Stimulated activated naive CD4-positive, alpha-beta T cell treated with Interleukin-2 at 50 U/mL for 16 hours (primary cell): Measurements from ENCODE around the gene TAX1BP3.

Experiments
- DNase-seq: peaks from one replicate; lab custom pipeline; 2025; lab: John Stamatoyannopoulos, UW

Gene TAX1BP3

DNA sequence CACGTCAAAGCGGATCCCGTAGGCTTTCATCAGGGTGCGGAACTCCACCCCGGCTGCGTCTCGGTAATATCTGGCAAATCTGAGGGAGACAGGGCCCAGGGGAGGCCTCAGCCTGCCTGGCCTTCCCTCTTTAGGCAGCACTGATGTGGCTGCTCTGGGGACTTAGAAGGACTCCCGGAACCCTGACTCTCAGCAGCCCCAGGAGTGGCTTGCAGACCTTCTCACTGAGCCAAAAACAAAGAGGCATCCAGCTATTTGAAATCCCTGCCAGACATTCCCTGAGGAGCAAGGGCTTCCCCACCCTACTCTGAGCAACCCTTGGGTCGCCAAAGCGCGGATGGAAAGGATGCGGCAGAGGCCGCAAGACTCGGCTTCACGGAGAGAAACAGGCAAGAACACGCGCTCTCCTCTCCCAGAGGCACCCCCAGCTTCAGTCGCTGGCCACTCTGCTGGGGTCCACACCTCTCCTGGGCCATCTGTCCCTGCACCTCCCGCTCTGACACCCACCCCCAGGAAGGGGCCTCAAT is 19.7 kb upstream of the TAX1BP3 start:
- no peak for DNase-seq

DNA sequence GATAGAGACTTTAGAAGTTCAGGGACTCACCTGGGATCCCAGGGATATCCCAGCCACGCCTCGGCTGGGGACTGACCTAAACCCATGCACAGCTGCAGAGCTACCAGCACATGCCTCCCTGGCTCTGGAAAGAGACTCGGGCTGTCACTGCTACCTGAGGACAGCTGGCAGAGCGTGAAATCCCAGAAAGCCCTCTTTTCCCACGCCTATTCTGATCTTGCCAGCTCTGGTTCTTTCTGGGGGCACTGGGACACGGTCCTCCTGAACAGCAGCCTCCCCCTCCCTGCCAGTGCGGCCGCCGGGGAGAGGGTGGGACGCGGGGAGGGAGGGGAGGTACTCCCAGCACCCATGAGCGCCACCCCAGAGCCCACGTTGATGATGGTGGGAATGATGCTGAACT is 16.8 kb upstream of the TAX1BP3 start:
- DNase-seq, result no peak

DNA sequence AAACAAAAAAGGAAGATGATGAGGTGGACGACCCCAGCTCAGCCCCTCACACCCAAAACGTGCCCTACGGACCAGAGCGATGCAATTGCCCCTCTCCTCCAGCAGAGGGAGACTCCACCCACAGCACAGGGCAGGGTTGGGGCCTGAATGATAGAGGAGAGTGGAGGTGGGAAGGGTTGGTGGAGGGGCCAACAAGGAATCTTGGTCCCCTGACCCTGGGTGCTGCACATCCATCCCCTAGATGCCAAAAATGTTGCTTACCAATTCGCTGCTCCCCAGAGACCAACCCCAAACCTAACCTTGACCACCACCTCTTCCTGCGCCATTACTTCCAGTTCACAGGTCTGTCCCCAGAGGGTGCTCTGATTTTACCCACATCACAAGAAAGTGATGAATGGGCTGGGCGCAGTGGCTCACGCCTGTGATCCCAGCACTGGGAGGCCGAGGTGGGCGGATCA is 14.7 kb upstream of the TAX1BP3 start:
- peak; percentile 25 for DNase-seq

DNA sequence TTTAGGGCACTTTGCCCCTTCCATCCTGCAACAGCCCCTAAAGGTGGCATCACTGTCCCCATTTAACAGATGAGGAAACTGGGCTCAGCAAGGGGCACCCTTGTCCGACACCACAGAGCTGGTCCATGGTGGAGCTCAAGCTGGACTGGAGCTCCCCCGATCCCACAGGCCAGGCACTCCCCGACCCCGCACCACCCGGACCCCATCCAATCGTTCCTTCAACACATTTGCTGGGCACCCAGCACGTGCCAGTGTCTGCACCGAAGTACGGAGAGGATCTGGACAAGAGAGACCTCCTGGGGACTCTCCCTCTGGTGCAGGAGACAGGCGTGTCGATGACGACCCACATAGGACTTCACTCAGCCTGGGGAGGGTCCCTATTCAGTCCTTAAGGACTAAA is 13.7 kb upstream of the TAX1BP3 start:
- DNase-seq, result no peak

DNA sequence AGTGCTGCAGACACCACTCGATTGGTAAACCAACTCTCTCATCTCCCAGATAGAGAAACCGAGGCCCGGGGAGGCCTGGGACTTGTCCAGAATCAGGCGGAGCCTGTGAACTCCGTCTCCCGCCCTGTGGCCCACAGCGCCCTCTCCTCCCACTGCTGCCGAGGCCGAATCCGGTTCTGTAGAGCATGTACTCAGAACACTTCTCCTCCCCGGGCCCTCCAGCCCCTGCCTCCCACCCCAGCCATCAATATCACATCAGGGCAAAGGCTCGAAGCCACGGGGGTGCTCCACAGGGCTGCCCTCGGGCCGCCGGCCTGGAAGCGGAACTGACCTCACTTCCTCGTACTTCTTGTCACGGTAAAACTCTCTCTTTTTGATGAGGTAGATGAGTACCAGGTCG is 13.2 kb upstream of the TAX1BP3 start:
- DNase-seq, result no peak

DNA sequence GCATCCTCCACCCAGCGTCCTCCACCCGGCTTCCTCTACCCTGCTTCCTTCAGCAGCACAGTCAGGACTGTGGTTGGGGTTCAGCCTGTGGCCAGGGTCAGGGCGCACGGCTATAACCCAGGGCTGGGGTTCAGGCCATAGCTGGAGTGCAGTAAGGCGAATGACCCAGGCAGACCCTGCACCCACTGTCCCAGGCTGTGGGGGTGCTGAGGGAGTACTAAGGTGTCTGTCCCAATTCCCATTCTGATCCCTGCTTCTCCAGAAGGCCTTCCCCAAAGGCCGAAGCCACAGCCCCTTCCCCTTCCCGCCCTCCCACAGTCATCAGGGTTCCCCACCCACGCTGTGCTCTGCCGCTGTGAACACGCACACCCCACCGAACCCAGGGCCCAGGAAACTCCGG is 12.7 kb upstream of the TAX1BP3 start:
- DNase-seq, result no peak

DNA sequence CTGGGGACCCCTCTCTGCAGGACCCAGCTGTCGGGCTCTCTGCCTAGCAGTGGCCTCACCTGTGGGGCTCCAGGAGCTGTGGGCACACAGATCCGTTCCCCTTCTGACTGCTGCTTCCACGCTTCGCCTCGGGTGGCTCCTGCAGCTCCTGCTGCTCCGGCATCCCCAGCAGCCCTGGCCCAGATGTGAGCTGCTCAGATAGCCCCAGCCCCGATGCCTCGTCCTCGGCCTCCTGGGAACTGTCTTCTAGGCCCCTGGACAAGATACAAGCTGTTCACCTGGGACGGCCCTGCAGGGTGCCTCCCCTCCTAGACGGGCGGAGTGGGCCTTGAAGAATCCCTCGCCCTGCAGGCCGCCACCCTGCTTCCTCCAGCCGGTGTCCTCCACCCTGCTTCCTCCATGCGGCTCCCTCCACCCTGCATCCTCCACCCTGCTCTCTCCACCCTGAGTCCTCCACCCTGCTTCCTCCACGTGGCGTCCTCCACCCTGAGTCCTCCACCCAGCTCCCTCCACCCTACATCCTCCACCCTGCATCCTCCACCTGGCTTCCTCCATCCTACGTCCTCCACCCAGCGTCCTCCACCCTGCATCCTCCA is 11.3 kb upstream of the TAX1BP3 start:
- DNase-seq, result no peak

DNA sequence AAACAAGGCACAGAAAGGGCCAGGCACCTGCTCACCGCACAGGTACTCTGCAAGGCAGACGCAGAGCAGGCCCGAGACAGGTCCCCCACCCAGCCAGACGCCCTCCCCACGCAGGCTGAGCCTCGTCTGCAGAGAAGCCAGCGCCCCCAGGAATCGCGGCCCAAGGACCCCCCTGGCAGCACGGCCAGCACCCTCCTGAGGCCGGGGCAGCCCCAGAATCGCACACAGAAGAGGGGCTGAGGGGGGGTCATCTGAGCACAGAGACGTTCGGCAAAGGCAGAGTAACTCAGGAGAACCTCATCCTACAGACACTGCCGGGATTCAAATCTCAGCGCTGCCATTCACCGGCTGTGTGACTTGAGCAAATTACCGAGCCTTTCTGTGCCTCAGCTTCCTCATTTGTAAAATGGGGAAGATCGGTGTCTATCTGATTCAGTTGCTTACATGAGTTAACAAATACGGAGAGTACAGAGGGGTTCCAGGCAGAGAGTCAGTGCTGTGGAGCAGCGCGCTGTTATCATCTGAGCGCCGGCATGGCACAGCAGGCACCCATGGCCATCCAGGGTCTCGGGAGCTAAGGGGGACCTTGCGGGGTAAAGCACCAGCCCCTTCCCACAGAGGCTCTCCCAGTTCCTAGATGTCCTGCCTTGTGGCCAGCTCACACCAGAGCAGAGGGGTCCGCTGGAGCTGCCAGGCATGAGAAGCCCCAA is 10.6 kb upstream of the TAX1BP3 start:
- DNase-seq, result no peak

DNA sequence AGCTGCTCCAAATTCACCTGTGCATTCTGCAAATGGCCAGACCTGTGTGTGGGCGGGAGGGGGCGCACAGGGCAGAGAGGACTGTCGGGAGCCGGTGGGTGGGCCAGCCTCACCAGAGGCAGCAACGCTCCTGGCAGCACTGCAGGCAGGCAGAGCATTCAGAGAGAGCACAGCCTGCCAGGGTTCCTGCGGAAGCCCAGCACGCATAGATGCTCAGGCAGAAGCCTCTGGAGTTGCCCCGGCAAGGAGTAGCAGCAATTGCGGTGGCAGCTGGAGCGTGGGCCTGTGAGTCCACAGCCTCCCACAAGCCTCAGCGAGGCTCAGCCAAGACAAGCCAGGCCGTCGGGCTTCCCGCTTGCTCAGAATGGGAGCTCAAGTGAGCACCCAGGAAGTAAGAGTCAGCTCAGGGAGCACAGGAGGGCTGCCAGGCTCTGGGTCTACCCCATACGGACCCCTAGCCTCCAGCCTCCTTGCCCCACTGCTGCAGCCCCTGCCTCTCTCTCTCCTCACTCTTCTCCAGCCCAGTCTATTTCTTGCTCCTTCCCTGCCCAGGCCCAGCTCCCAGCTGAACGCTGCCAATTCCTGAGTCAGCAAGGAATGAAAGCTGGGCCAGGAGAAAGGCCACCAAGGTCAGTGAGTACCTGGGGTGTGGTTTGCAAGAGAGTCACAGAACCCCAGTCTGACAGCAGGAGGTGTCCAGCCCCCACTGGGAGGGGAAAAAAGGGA is 9.9 kb upstream of the TAX1BP3 start:
- no peak for DNase-seq

DNA sequence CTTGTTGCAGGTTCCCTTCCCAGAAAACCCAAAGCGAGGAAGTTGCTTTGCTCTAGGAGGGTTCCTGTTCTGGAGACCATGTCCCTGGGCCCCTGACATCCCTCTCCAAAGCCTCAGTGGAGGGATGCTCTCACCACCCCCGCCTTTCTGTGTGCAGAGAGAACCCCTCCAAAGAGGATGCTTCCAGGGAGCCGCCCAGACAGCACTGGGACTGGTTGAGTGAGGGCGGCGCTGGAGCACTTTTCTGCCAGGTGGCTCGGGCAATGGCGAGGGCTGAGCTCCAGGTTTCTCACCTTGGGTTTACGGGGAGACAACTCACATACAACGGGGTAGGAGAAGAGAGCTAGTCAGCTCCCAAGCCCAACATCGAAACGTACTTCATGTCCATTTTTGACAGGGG is 7.5 kb upstream of the TAX1BP3 start:
- no peak for DNase-seq

DNA sequence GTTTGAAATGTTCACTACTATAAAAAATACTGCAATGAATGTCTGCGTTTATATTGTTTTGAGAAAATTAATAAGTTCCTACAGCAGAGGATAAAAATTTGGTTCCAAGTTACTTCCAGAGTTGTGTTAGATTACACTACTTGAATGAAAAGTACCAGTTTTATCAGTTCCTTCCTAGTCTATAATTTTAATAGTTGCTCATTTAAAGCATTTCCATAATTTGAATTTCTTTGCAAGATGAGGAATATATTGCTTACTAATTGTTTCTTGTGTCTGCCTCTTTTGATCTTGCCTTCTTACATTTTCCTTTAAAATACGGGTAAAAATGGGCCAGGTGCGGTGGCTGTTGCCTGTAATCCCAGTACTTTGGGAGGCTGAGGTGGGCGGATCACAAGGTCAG is 4.2 kb upstream of the TAX1BP3 start:
- DNase-seq, result no peak

DNA sequence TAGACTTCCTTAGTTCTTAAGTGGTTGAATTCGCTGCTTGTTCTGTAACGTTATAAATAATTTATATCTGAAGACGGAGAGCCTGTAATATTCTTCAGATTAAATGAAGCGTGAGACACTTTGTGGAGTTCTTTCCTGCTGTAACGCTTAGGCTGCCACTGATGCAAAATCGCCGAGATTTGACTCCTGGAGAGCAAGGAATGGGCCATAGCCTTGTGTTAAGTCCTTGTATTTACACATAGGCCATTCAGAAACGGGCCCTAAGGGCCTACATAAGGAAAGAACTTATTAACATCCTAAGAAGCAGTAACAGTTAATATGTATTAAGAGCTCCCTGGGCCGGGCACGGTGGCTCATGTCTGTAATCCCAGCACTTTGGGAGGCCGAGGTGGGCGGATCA is 1.2 kb upstream of the TAX1BP3 start:
- no peak for DNase-seq

DNA sequence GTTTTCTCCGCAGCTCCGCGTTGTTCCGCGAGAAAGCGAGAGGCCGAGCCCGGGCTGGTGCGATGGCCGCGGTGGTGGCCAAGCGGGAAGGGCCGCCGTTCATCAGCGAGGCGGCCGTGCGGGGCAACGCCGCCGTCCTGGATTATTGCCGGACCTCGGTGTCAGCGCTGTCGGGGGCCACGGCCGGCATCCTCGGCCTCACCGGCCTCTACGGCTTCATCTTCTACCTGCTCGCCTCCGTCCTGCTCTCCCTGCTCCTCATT is 638 bp upstream of the TAX1BP3 start:
- DNase-seq, result no peak

DNA sequence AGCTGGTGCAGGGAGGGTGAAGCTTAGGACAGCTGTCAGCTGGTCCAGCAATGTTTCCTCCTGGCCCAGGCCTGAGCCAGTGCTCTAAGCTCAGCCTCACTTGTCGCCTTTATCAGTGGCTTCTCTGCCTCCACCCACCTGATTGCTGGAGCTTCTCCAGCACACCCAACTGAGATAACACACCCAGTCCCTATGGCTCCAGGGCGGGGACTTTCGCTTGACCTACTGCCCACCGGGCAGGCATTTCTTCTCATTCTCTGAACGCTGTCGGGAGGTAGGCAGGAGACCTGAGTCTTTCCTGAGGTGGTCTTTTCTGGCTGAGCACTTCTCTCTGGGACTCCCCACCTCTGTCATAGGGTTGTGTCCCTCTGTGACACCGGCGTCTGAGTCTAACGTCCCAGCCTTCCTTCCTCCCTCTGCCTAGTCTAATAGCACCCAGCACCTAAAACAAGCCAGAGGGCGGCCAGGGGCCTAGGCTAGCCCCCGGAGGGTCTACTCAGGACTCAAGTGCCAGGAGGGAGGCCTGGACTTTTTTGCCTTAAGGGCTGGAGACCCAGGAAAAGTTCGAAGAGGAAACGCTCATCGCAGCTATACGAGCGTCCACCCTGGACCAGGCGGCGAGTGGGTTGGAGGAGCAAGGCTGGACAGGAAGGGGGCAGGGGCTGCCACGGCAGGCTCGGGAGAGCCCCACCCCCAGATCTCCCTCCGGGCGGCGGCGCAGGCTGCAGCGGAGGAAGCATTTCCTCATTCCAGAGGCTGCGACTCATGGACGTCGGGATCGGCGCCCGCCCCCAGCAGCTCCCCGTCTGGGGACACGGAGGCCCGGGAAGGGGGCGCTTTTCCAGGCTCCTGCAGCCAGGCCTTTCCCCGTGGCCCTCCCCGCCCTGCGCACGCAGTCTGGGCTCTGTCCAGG is 756 bp downstream of the TAX1BP3 start:
- DNase-seq, result no peak

DNA sequence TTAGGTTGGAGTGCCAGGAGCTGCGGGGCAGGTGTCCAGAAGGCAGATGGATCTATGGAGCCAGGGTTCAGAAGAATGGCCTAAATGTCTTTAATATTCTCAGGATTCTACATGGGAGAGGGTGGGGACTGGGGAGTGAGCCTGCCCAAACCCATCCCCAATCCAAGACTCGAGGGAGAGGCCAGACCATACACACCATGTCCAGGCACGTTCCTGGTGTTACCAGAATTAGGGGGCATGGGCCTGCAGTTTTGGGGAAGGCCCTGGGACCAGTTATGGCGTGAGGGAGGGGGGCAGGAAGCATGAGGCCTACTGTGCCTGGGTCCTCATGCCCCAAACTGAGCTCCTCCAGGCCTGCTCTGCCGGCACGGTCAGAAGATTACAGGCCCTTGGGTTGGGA is 1.9 kb downstream of the TAX1BP3 start:
- DNase-seq, result no peak

DNA sequence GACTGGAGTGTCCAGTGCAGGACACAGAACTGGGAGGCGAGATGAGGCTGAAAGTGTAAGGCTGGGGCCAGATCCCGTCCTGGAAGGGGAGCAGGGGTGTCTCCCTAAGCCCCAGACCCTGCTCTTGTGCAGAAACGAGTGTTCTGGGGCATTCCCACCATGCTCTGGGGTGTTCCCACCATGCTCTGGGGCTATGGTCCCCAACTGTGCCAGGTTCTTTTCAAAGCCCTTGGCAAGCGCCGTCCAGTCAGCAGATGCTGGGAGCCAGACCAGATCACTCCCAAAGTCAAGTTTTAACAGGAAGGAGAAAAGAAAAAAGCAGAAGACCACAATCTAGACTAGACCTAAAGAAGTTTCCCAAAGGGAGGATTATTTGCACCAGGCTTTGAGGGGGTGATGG is 2.5 kb downstream of the TAX1BP3 start:
- no peak for DNase-seq

DNA sequence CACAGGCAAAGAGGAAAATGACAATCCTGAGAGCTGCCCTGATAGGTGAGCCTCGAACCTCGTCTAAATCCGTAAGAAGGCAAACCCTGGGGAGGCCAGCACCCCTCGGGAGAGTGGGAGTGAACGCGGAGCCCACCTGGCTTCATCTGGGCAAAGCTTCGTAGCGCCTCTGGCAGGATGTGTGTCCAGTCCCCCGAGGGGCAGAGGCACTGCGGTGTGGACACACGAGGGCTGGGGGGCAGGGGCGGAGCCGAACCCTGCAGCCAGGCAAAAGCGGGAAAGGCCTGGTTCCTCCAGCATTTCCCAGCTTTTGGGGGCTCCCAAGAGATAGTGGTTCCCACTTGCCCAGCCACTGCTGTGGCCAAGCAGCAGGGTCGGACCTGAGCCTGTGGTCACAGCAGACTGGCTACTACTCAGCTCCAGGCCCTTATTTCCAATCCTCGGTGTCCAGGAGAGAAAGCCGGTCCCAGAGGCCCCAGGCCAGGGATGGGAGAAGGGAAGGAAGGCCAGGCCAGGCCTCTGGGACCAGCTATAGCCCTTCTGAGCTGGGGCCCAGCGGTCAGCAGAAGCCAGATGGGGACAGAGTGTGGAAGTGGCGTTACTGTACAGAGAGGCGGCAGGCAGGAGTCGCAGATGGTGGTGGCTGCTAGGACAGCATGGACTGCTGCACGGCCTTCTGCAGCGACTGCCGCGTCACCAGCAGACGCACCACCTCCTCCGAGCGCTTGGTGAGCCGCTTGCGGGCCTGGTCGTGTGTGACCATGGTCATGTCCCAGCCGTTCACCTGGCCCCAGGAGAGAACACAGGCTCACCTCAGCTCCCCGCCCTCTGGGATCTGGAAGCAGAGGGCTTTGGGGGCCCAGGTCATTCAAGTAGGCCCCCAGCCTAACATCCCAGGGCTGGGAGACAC is 5.0 kb downstream of the TAX1BP3 start:
- no peak for DNase-seq

DNA sequence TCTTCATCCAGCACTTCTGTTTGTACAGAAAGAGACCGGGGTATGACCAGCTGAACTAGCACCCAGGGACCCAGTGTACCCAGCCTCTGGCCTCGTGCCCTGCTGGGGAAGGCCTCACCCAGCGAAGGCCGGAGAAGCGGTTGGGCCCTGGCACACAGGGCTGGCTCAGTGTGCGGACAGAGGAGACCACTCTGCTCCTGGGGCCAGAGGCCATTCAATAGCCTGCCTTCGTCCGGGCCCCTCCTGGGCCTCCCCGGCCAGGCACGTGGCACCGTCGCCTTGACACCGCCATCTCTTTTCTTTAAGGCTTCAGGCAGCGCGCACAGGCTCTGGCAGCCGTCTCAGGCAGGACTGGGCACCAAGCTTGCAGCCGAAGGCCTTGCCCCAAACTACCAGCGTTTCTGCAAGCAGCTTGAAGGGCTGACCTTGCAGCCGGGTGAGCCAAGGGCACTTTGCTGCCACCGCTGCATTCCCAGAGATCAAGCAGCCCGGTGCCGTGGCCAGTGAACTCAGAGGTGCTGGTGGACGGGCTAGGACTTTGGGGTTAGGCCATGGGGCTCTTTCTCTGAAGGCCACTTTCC is 8.0 kb downstream of the TAX1BP3 start:
- DNase-seq, result no peak

DNA sequence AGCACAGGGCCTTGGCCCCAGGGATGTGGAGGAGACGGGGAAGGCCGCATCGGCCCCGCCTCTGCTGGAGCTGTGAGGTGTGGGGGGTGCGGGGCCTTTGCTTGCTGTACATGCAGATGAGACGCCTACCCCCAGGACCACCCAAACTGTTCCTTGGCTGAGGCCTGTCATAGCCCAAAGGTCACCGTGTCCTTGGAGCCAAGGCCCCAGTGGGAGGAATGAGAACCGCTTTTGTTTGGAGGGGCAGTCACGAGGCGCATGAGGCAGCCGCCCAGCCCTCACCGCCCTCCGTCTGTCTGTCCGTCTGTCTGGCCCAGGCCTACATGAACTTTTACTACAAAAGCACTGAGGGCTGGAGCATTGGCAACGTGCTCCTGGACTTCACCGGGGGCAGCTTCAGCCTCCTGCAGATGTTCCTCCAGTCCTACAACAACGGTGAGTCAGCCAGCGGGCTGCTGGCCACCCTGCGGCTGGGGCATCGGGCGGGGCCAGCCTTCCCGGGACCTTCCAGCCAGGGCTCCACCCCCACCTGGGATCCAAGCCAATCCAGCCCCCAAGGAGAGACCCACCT is 8.8 kb downstream of the TAX1BP3 start:
- DNase-seq, result no peak

DNA sequence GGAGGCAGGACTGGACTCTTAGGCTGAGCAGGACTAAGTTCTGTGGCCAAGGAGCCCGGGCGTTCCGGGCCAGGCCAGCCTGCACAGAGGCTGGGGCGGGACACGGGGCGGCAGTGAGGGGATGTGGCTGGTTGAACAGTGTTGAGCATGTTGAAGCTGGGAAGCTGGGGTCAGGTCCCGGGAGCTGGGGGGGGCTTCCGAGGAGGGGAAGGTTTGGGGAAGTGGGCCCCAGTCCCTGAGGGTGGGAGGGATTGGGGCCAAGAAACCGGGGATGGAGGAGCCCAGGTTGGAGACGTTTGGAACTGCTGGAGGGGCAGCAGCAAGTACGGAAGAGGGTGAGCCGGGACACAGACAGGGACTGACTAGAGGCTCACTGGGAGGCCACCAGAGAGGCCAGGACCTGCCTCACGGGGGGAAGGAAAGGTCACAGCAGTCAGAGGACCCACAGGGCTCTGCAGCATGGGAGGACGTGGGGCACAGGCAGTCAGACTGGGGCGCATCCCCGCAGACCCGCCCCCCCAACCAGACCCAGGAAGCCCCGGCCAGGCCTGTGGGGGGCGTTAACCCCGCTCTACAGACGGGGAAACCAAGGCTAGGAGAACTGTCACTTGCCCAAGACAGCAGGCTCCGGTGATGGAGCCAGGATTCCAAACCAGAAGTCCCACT is 9.5 kb downstream of the TAX1BP3 start:
- no peak for DNase-seq
